Heart left ventricle (tissue), 16 donors: ENCODE data around the gene TIAM2. TPM values are rescaled to one million over a fixed set of nuclear protein-coding genes. Genes with fewer than 3 reads are reported as not detected.

ENCODE experiments used
- ATAC-seq, 4 donors: fragments of 200-7000 bp; cut with Tn5 transposase; one replicate each; pipeline ENCODE4 v1.9.1; 2020 to 2022; ENCODE audit warnings: moderate library complexity in 4 of 4, mild to moderate bottlenecking in 3 of 4, moderate number of reproducible peaks in 1 of 4
- DNase-seq, 5 donors: peaks; one replicate each; pipeline ENCODE4 v3.0.0-alpha.2; 2020
- H3K27ac ChIP-seq, 12 donors: fragments of 200-600 bp; sonication (generic) in 4 of 12; one replicate each; pipeline versions ENCODE4 v1.5.0 to v1.8.0; 2016 to 2022; ENCODE audit warnings: mild to moderate bottlenecking in 2 of 12
- H3K27me3 ChIP-seq, 9 donors: fragments of 200-600 bp; sonication (generic) in 2 of 9; one replicate each; pipeline versions ENCODE4 v1.5.1 to v1.8.0; 2016 to 2022; ENCODE audit warnings: mild to moderate bottlenecking in 3 of 9
- H3K36me3 ChIP-seq, 9 donors: fragments of 200-600 bp; sonication (generic) in 2 of 9; one replicate each; pipeline versions ENCODE4 v1.5.0 to v1.8.0; 2018 to 2022; ENCODE audit warnings: mild to moderate bottlenecking in 2 of 9
- H3K4me1 ChIP-seq, 12 donors: fragments of 200-600 bp; sonication (generic) in 4 of 12; one replicate each; pipeline versions ENCODE4 v1.5.0 to v1.8.0; 2016 to 2022; ENCODE audit warnings: mild to moderate bottlenecking in 3 of 12
- H3K4me3 ChIP-seq, 12 donors: fragments of 200-600 bp; sonication (generic) in 4 of 12; one replicate each; pipeline versions ENCODE4 v1.5.0 to v1.8.0; 2017 to 2022; ENCODE audit warnings: mild to moderate bottlenecking in 9 of 12, moderate library complexity in 4 of 12
- H3K9me3 ChIP-seq, 12 donors: fragments of 200-600 bp; sonication (generic) in 4 of 12; one replicate each; pipeline versions ENCODE4 v1.5.0 to v1.8.0; 2016 to 2022; ENCODE audit warnings: mild to moderate bottlenecking in 1 of 12
- POLR2A ChIP-seq, 2 donors: fragments of 450-650 bp; IDR thresholded peaks; one replicate each; pipeline ENCODE4 v1.6.1; 2017; ENCODE audit warnings: antibody characterized with exemption in 2 of 2, mild to moderate bottlenecking in 2 of 2, moderate library complexity in 2 of 2
- WGBS, 4 donors: extraction: QIAGEN DNeasy Blood & Tissue Kit in 2 of 4; methylation state at CpG; one replicate each; pipeline versions ENCODE4 v1.1.5 to v1.1.7; 2013 to 2018; 5-methylcytosine and 5-hydroxymethylcytosine counted together
- intact Hi-C, 10 donors: fragments of 100-400 bp; cut with DNase I; formaldehyde crosslinking; loops; one replicate each; pipeline versions ENCODE4 v1.11.1 to v1.14.2; 2022
- polyA plus RNA-seq, 2 donors: library from polyadenylated mRNA; stranded (reverse); fragments of 200-250 nt; gene quantifications; one replicate each; pipeline ENCODE4 v1.2.3, GENCODE V29; 2013
- total RNA-seq, 9 donors: library from RNA; depleted of rRNA in 2 of 9; stranded (reverse); fragments of >200 nt in 2 of 9; fragmentation: NEBNext Ultra II Directional in 3 of 9; extraction: Animal tissue kit (Norgen Biotek cat#: 25700) in 3 of 9; gene quantifications; one replicate each; pipeline versions ENCODE4 v1.1.0 to v1.2.4, GENCODE V29; 2016 to 2023
- TF ChIP-seq, protein P1 (sequence below), 12 donors: fragments of 200-600 bp; sonication (generic) in 4 of 12; IDR thresholded peaks; one replicate each; pipeline versions ENCODE4 v1.5.0 to v1.8.0; 2018 to 2022; ENCODE audit warnings: antibody characterized with exemption in 12 of 12, mild to moderate bottlenecking in 5 of 12
- donor health status: ischemic (EF 13 %, LVEDD 7.1; RV severe dilation, severe dysfunction).
- donor health status: healthy with polysubstance abuse.
- donor health status: DM: no; HTN: yes; CAD: no.
- donor health status: DM: no; HTN: no; CAD: no.
- donor health status: ischemic (EF 25% LVEDD 6.9; RV normal size, moderate dysfunction).
- donor health status: ischemic (EF 25% LVEDD 5.7; RV mildly dilated, moderate dysfunction).
- donor health status: healthy.
- donor health status: DM: yes; HTN: yes; CAD: no.
- donor health status: ischemic (EF 35%, LVEDD 5.7; RV mildly dilated, moderate dysfunction).
- donor health status: nonischemic (EF 11% LVEDD 7.7; RV severe dilation, severe dysfunction).
- donor health status: DM: yes; HTN: yes; CAD: no.
- donor health status: PGD.
- donor health status: ischemic (EF 29% LVEDD 5.4; RV normal size, mild dysfunction).
- donor health status: nonischemic (EF 23%, LVEDD 6.1; RV moderate dilation, normal function).

TIAM2 gene
- total and polyA plus RNA-seq, 11 donors = 4.6 to 16.5 (median 12.6) TPM

DNA sequence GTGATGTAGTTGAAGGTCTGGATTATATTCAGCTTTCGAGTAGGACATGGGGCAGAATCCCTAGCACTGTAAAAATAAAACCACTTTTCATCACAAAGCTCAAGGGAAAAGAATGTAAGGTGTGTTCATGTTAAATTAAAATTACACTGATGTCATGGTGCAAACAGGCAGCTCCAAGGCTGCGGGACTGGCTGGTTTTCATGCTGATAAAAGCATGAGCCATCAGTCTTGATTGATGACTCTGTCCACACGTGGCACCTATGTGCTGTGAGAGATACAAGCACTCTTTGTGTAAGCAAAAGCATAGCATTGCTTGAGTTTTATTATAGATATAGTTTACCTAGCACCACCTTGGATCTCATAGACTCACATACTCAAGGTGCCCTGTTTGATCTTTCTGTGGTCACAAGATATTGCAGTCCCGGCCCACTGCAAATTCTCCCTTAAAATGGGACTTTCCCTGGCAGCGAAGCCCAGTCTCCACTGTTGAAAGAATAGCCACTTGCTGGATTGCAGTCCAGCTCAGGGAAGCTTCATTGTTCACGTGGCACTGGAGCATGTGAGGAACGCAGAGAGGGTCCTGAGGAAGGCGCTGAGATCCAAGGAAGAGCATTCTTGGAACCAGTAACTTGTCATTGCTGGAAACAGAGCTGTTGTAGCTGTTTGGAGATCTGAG lies 90.6 kb downstream of the TIAM2 start:
- no peak for DNase-seq
- Histone ChIP-seq H3K27me3 (no peaks in the 10 kb centered on the region), H3K36me3 (no peaks in the 10 kb centered on the region), H3K9me3 (no peaks in the 10 kb centered on the region), H3K4me1 (no peaks in the 10 kb centered on the region), H3K27ac (no peak overlapping the region), H3K4me3 (no peak overlapping the region)
- no peak for ATAC-seq
- intact Hi-C loops = loop anchor here in 1 of 10 donors (10.0 kb wide), 1 partner anchor 151 kb away; no protein-coding TSS in a partner anchor
- TF ChIP-seq, protein P1, sequence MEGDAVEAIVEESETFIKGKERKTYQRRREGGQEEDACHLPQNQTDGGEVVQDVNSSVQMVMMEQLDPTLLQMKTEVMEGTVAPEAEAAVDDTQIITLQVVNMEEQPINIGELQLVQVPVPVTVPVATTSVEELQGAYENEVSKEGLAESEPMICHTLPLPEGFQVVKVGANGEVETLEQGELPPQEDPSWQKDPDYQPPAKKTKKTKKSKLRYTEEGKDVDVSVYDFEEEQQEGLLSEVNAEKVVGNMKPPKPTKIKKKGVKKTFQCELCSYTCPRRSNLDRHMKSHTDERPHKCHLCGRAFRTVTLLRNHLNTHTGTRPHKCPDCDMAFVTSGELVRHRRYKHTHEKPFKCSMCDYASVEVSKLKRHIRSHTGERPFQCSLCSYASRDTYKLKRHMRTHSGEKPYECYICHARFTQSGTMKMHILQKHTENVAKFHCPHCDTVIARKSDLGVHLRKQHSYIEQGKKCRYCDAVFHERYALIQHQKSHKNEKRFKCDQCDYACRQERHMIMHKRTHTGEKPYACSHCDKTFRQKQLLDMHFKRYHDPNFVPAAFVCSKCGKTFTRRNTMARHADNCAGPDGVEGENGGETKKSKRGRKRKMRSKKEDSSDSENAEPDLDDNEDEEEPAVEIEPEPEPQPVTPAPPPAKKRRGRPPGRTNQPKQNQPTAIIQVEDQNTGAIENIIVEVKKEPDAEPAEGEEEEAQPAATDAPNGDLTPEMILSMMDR (IDR thresholded peaks at IDR 0.05) = no peak
- no peak for TF ChIP-seq POLR2A (IDR thresholded peaks at IDR 0.05)
- 66 to 71% (median 68%) methylated on average over 8 of the region's 8 CpGs for WGBS, 4 donors

DNA sequence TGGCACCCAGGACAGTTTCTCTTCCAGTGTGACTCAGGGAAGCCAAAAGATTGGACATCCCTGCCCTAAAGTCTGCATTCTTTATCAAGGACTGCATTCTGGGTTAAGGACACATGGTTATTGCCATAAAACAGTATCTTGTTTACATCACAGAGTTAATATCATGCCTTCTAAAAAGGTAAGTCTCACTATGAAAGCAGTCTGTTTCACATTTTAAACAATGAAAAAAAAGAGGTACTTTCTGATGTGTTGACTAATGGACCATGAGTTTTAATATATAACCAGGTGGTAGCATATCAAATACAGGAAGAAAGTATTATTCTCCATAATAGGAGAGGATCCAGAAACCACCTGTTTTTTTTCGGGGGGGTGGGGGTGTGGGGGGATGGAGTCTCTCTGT lies 93.7 kb downstream of the TIAM2 start:
- H3K27me3 ChIP-seq = no peaks in the 10 kb centered on the region
- no peak for DNase-seq
- no peak overlapping the region for H3K27ac ChIP-seq
- H3K36me3 ChIP-seq = no peaks in the 10 kb centered on the region
- H3K4me3 ChIP-seq = no peak overlapping the region
- no peaks in the 10 kb centered on the region for H3K4me1 ChIP-seq
- 78 to 93% (median 89%) methylated on average over 1 of the region's 1 CpG for WGBS, 4 donors
- no peak for ATAC-seq
- H3K9me3 ChIP-seq = no peaks in the 10 kb centered on the region
- intact Hi-C loops = loop anchor here in 1 of 10 donors (10.0 kb wide), 1 partner anchor 154 kb away; no protein-coding TSS in a partner anchor
- TF ChIP-seq, protein P1 (IDR thresholded peaks at IDR 0.05) = no peak
- no peak for TF ChIP-seq POLR2A (IDR thresholded peaks at IDR 0.05)

DNA sequence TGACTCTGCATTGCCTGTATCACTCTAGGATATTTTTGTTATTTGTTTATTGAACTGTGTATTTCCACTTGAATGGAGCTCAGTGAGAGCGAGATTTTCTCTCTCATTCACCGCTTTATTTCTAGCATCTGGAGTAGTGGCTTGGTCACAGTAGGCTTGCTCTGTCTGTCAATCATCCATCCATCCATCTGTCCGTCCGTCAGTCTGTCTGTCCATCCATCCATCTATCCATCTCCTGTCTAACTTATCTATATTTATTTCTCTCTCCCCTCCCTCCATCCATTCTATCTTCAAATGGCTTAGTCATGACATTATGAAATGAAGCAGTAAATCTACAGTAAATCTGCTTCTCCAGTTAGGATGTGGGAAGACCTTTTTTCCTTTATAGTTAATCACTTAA lies 94.6 kb downstream of the TIAM2 start:
- DNase-seq = no peak
- Histone ChIP-seq H3K4me3 (no peak overlapping the region), H3K4me1 (no peaks in the 10 kb centered on the region), H3K36me3 (no peaks in the 10 kb centered on the region), H3K27me3 (no peaks in the 10 kb centered on the region), H3K9me3 (no peaks in the 10 kb centered on the region), H3K27ac (no peak overlapping the region)
- no peak for ATAC-seq
- intact Hi-C loops = loop anchor here in 1 of 10 donors (10.0 kb wide), 1 partner anchor 155 kb away; no protein-coding TSS in a partner anchor
- WGBS, 4 donors = 95 to 97% (median 96%) methylated on average over 4 of the region's 4 CpGs
- no peak for TF ChIP-seq POLR2A (IDR thresholded peaks at IDR 0.05)
- TF ChIP-seq, protein P1 (IDR thresholded peaks at IDR 0.05) = no peak

DNA sequence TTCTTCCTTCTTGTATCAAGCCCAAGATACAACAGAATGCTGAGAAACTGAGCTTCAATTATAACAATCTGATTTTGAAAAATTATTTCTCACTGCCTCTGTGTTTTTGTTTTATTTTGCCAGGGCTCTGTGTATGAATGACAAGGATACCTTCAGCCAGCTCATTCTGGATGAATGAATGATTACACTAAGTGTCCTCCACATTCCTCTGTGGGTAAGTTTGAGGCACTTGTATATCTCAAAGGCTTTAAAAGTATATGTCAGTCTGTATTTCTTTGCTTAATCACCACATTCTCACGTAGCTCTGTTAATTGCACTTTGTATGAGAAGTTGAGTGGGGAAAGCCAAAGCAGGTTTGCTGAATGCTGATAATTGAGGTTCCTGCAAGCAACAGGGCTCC lies 95.1 kb downstream of the TIAM2 start:
- WGBS, 4 donors = 78 to 89% (median 85%) methylated on average over 1 of the region's 1 CpG
- H3K4me1 ChIP-seq = no peaks in the 10 kb centered on the region
- no peak overlapping the region for H3K27ac ChIP-seq
- H3K27me3 ChIP-seq = no peaks in the 10 kb centered on the region
- DNase-seq = no peak
- no peaks in the 10 kb centered on the region for H3K36me3 ChIP-seq
- intact Hi-C loops = no loop called here
- H3K4me3 ChIP-seq = no peak overlapping the region
- ATAC-seq = no peak
- H3K9me3 ChIP-seq = no peaks in the 10 kb centered on the region
- TF ChIP-seq, protein P1 (IDR thresholded peaks at IDR 0.05) = no peak
- TF ChIP-seq POLR2A (IDR thresholded peaks at IDR 0.05) = no peak
